K562 (cell line): ENCODE measurements around the gene OCEL1. TPM values are rescaled to one million over a fixed set of nuclear protein-coding genes. Genes with fewer than 3 reads are reported as not detected.
A peak's percentile ranks its signal among the peaks of the same experiment; 100 is the strongest.

Source experiments
- BRD9 ChIP-seq: fragments of 450-650 bp; IDR thresholded peaks from 2 replicates; pipeline ENCODE4 v1.6.1; 2018; ENCODE audit warnings: low read depth; ENCODE audit not compliant: partially characterized antibody
- C11orf30 ChIP-seq: fragments of 450-650 bp; IDR thresholded peaks from 2 replicates; pipeline ENCODE4 v1.6.1; 2016; ENCODE audit warnings: low read depth, mild to moderate bottlenecking
- CSDE1 ChIP-seq, 2 experiments: fragments of 450-650 bp; IDR thresholded peaks; 2 replicates each; pipeline ENCODE4 v1.6.1; 2016; ENCODE audit warnings: mild to moderate bottlenecking in 1 of 2
- ETV5 ChIP-seq: sonication (generic); formaldehyde crosslinking; IDR thresholded peaks from 2 replicates; pipeline ENCODE4 v1.4.0; 2020; ENCODE audit warnings: low read depth, mild to moderate bottlenecking, missing genetic modification reagents
- HNRNPUL1 ChIP-seq: fragments of 200-400 bp; formaldehyde crosslinking; IDR thresholded peaks from 2 replicates; pipeline ENCODE4 v1.6.1; 2017; ENCODE audit warnings: low read length
- MYBL2 ChIP-seq, 2 experiments: fragments of 450-650 bp in 1 of 2; sonication (generic) in 1 of 2; formaldehyde crosslinking in 1 of 2; IDR thresholded peaks; 2 replicates each; pipeline versions ENCODE4 v1.6.1 to v1.8.1; 2017 to 2022; ENCODE audit warnings: borderline replicate concordance in 1 of 2, inconsistent platforms in 1 of 2, low read depth in 1 of 2, mild to moderate bottlenecking in 1 of 2, missing genetic modification reagents in 1 of 2, moderate library complexity in 1 of 2
- NFYB ChIP-seq: IDR thresholded peaks from 2 replicates; pipeline ENCODE4 v1.6.1; 2011; ENCODE audit warnings: mild to moderate bottlenecking, moderate library complexity; ENCODE audit not compliant: insufficient read length; ENCODE audit errors: extremely low read depth
- RBM22 ChIP-seq: fragments of 200-400 bp; formaldehyde crosslinking; IDR thresholded peaks from 2 replicates; pipeline ENCODE4 v1.6.1; 2018; ENCODE audit warnings: low read length, low read depth; ENCODE audit not compliant: poor library complexity, severe bottlenecking
- TAF15 ChIP-seq: fragments of 200-400 bp; formaldehyde crosslinking; IDR thresholded peaks from 2 replicates; pipeline ENCODE4 v1.6.1; 2017; ENCODE audit warnings: mild to moderate bottlenecking, low read depth, low read length, moderate library complexity
- TAL1 ChIP-seq: fragments of 450-650 bp; IDR thresholded peaks from 2 replicates; pipeline ENCODE4 v1.6.1; 2016; ENCODE audit warnings: mild to moderate bottlenecking
- TRIM24 ChIP-seq, 2 experiments: fragments of 450-650 bp; IDR thresholded peaks; 2 replicates each; pipeline ENCODE4 v1.6.1; 2016
- ZNF224 ChIP-seq: sonication (generic); formaldehyde crosslinking; IDR thresholded peaks from 2 replicates; pipeline ENCODE4 v1.8.0; 2022; ENCODE audit warnings: mild to moderate bottlenecking, missing genetic modification reagents
- ZNF79 ChIP-seq: fragments of 250-450 bp; sonication (Bioruptor Pico); IDR thresholded peaks from 2 replicates; pipeline ENCODE4 v1.4.0; 2020; ENCODE audit warnings: low read depth, mild to moderate bottlenecking, moderate library complexity
- polyA plus RNA-seq, 8 experiments: library from polyadenylated mRNA; depleted of rRNA in 4 of 8; stranded (reverse) in 5 of 8; unstranded in 3 of 8; fragments of >200 nt; fragmentation: Nextera tagmentation in 2 of 8; fragmentation: Illumina TruSeq in 1 of 8; extraction: Ambion mirVana in 2 of 8; extraction: Trizol in 1 of 8; gene quantifications; 2 replicates each; pipeline versions ENCODE4 v1.2.1 to v1.2.3, GENCODE V29; 2011 to 2014; ENCODE audit warnings: inconsistent platforms in 1 of 8, missing spikeins in 1 of 8
- total RNA-seq, 7 experiments: library from RNA; depleted of rRNA in 6 of 7; stranded (reverse); fragments of >200 nt in 6 of 7; fragmentation: Illumina TruSeq in 2 of 7; extraction: Trizol in 2 of 7; gene quantifications; 2 replicates each; pipeline versions ENCODE4 v1.2.1 to v1.2.3, GENCODE V29; 2011 to 2021; ENCODE audit warnings: low replicate concordance in 1 of 7
- TF ChIP-seq, protein P1 (sequence below): fragments of 250-450 bp; sonication (Bioruptor Pico); IDR thresholded peaks from 2 replicates; pipeline ENCODE4 v1.4.0; 2020
- TF ChIP-seq, protein P2 (sequence below): fragments of 450-650 bp; IDR thresholded peaks from 2 replicates; pipeline ENCODE4 v1.6.1; 2017; ENCODE audit warnings: antibody characterized with exemption, mild to moderate bottlenecking
- TF ChIP-seq, protein P3 (sequence below): fragments of 250-450 bp; sonication (Bioruptor Pico); IDR thresholded peaks from 2 replicates; pipeline ENCODE4 v1.5.1; 2021; ENCODE audit warnings: mild to moderate bottlenecking

Gene OCEL1
- total and polyA plus RNA-seq, 9 of the 15 experiments (the other 6 are each of a cell fraction or from before 2014, with no cell fraction given) = 8.0 to 38.0 (median 12.4) TPM

DNA sequence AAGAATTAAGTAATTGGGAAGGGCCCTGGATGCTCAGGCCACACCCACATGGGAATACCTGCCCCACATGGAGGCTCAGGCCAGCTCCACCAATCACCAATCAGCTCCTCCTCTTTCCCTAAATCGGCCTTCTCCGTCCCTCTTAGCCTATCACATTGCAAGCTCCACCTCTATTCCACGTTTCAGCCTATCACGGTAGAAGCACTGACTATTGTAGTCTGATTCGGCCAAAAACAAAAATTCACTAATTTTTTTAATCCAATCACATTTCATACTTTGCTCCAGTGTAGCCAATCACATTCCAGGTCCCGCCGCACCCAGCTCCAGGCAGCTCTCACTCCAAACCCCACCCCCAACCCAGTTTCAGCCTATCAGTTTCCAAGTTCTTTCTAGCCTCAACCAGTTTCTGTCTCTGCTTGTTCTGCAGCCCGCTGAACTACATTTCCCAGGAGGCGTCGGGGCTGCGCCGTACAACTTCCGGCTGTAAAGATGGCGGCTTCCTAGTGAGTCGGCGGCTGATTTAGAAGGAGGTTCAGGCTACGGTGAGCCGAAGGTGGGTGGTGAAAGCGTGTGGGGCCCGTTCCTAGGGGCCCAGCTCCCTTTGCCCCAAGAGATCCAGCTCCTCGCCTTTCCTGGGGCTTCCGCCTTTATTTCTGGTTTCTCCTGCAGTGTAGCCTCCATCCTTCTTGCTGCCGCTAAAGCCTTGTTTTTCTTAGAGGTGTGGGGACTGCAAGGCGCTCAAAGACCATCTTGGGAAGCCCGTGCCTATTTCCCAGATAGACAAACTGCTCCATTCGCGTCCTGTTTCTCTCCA, 41.2 kb downstream of the OCEL1 start, which contains the start of gene BABAM1 (continued):
- TF ChIP-seq, protein P1, sequence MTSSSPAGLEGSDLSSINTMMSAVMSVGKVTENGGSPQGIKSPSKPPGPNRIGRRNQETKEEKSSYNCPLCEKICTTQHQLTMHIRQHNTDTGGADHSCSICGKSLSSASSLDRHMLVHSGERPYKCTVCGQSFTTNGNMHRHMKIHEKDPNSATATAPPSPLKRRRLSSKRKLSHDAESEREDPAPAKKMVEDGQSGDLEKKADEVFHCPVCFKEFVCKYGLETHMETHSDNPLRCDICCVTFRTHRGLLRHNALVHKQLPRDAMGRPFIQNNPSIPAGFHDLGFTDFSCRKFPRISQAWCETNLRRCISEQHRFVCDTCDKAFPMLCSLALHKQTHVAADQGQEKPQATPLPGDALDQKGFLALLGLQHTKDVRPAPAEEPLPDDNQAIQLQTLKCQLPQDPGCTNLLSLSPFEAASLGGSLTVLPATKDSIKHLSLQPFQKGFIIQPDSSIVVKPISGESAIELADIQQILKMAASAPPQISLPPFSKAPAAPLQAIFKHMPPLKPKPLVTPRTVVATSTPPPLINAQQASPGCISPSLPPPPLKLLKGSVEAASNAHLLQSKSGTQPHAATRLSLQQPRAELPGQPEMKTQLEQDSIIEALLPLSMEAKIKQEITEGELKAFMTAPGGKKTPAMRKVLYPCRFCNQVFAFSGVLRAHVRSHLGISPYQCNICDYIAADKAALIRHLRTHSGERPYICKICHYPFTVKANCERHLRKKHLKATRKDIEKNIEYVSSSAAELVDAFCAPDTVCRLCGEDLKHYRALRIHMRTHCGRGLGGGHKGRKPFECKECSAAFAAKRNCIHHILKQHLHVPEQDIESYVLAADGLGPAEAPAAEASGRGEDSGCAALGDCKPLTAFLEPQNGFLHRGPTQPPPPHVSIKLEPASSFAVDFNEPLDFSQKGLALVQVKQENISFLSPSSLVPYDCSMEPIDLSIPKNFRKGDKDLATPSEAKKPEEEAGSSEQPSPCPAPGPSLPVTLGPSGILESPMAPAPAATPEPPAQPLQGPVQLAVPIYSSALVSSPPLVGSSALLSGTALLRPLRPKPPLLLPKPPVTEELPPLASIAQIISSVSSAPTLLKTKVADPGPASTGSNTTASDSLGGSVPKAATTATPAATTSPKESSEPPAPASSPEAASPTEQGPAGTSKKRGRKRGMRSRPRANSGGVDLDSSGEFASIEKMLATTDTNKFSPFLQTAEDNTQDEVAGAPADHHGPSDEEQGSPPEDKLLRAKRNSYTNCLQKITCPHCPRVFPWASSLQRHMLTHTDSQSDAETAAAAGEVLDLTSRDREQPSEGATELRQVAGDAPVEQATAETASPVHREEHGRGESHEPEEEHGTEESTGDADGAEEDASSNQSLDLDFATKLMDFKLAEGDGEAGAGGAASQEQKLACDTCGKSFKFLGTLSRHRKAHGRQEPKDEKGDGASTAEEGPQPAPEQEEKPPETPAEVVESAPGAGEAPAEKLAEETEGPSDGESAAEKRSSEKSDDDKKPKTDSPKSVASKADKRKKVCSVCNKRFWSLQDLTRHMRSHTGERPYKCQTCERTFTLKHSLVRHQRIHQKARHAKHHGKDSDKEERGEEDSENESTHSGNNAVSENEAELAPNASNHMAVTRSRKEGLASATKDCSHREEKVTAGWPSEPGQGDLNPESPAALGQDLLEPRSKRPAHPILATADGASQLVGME (CRISPR knock-in tag) = no peak
- TF ChIP-seq, protein P2, sequence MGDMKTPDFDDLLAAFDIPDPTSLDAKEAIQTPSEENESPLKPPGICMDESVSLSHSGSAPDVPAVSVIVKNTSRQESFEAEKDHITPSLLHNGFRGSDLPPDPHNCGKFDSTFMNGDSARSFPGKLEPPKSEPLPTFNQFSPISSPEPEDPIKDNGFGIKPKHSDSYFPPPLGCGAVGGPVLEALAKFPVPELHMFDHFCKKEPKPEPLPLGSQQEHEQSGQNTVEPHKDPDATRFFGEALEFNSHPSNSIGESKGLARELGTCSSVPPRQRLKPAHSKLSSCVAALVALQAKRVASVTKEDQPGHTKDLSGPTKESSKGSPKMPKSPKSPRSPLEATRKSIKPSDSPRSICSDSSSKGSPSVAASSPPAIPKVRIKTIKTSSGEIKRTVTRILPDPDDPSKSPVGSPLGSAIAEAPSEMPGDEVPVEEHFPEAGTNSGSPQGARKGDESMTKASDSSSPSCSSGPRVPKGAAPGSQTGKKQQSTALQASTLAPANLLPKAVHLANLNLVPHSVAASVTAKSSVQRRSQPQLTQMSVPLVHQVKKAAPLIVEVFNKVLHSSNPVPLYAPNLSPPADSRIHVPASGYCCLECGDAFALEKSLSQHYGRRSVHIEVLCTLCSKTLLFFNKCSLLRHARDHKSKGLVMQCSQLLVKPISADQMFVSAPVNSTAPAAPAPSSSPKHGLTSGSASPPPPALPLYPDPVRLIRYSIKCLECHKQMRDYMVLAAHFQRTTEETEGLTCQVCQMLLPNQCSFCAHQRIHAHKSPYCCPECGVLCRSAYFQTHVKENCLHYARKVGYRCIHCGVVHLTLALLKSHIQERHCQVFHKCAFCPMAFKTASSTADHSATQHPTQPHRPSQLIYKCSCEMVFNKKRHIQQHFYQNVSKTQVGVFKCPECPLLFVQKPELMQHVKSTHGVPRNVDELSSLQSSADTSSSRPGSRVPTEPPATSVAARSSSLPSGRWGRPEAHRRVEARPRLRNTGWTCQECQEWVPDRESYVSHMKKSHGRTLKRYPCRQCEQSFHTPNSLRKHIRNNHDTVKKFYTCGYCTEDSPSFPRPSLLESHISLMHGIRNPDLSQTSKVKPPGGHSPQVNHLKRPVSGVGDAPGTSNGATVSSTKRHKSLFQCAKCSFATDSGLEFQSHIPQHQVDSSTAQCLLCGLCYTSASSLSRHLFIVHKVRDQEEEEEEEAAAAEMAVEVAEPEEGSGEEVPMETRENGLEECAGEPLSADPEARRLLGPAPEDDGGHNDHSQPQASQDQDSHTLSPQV = no peak
- TF ChIP-seq, protein P3, sequence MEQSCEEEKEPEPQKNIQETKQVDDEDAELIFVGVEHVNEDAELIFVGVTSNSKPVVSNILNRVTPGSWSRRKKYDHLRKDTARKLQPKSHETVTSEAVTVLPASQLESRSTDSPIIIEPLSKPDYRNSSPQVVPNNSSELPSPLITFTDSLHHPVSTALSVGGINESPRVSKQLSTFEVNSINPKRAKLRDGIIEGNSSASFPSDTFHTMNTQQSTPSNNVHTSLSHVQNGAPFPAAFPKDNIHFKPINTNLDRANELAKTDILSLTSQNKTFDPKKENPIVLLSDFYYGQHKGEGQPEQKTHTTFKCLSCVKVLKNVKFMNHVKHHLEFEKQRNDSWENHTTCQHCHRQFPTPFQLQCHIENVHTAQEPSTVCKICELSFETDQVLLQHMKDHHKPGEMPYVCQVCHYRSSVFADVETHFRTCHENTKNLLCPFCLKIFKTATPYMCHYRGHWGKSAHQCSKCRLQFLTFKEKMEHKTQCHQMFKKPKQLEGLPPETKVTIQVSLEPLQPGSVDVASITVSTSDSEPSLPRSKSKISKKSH (CRISPR knock-in tag) = no peak
- TF ChIP-seq TRIM24 (IDR thresholded peaks at IDR 0.05) (no peak), HNRNPUL1 (no peak), ZNF224 (CRISPR knock-in tag) (no peak), ZNF79 (CRISPR knock-in tag) (0 out of 2 replicates have a peak, but pooled peaks have one; percentile 44), RBM22 (no peak), TAF15 (no peak), ETV5 (CRISPR knock-in tag) (no peak), NFYB (peak; percentile 96), CSDE1 (IDR thresholded peaks at IDR 0.05) (no peak; a peak in 1 of 4 replicates), MYBL2 (IDR thresholded peaks at IDR 0.05; ENCODE audit: low read depth) (no peak; the same call in 1 of the 2 replicates), MYBL2 (CRISPR knock-in tag; IDR thresholded peaks at IDR 0.05; ENCODE audit: borderline replicate concordance) (no peak), BRD9 (no peak), C11orf30 (peak; percentile 98), TAL1 (no peak)
